Stimulated activated CD4-positive, alpha-beta T cell treated with anti-CD3 and anti-CD28 coated beads, Interleukin-12 subunit alpha, Interleukin-12 subunit beta, amount 100 ng/mL, for 4 hours (primary cell): ENCODE data around the gene CD48.
"Not testable (repeated sequence)": the region's sequence is repeated elsewhere in the genome, so short reads cannot be mapped to it uniquely, and the experiment has no call there.

Experiments
- DNase-seq: peaks from one replicate; pipeline ENCODE4 v3.0.0-alpha.2; 2020

Gene CD48

DNA sequence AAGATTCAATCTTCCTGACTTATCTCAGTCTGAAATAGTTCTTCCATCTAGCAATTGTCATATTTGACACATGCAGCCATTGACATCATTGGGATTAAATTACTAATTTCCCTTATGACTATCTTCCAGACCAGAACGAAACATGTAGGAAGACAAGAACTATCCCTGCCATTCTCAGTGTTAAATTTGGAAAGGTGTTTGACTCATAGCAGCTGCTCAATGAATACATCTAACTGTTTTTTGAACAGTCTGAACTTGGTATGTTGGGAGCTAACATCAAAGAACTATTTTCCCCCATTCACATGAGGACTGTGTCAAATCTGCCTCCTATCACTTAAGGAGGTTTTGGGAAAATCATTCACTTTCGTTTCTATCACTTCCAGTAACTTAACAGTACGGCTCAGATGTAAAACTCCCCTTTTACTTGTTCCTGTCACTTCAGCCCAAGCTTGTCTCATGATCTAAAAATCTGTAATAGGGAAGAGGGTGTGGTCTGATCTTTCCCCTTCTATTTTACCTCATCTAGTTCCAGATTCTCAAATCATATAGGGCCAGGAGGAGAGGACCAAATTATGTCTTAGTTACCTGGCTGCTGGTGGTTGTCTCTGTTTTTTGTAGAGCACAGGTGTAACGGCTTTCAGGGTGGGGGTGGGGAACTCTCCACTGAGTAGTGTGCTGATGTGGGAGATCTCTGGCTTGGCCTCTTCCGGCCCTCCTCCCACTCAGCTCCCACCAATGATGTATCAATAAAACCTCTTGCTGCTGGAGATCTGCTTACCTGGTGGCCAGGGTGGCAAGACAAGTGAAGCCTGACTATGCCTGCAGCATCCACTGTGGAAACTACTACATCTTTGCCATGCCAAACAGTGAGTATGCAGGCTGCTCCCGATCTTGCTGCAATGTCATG is 38.6 kb downstream of the CD48 start:
- DNase-seq: no peak

- DNase-seq: no peak
These were observed 39.8 kb downstream of the CD48 start for GRCh38 chr1:160671603-160672517.

- no peak for DNase-seq
These were observed 40.9 kb downstream of the CD48 start for GRCh38 chr1:160670701-160671100.

- DNase-seq: no peak
These were observed 41.8 kb downstream of the CD48 start for GRCh38 chr1:160669802-160670201.

- no peak for DNase-seq
These were observed 42.3 kb downstream of the CD48 start for GRCh38 chr1:160669276-160669675.

DNA sequence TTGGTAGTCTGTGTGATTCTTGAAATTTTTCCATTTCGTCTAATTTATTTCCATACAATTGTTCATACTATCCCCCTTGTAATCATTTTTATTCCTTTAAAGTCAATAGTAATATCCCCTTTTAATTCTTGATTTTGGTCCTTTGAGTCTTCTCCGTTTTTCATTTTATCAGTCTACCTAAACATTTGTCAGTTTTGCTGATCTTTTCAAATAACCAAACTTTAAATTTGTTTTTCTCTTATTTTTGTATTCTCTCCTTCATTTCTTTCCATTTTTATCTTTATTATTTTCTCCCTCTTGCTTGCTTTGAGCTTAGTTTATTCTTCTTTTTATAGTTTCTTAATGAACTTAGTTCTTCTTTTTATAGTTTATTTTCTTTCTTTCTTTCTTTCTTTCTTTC is 43.7 kb downstream of the CD48 start:
- DNase-seq: no peak

GRCh38 chr1:160666079-160666442 is 45.6 kb downstream of the CD48 start:
- no peak for DNase-seq

DNA sequence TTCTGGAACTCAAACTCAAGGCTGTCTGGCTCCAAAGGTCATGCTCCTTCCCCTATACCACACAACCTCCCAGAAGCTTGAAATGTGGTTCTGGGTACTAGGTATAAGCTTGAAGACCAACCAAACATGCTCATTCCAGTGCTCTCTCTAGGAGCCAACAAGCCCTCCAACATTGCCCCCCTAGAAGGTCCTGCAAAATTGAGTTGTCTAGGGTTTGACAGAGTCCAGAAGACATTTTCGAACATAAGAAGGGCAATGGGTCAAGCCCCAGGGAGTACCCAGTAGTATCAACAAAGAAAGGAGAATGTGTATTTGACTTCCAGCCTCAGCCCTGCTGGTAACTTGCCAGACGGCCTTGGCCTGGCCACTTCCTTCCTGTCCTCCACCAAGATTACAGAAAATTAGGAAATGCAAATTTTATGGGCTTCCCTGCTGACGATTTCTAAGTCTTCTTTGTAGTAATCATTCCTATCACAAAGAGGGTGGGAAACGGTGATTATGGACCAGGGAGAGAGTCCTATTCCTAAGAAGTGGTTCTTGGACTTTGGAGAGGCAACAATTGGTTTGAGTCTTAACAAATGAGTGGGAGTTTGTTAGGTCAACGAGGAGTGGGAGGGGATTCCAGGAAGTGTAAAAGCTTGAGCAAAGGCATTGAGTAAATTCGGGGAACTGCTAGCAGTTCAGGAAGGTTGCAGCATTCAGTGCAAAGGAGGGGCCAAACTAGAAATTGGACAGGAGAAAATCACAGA is 46.1 kb downstream of the CD48 start:
- DNase-seq: no peak

DNA sequence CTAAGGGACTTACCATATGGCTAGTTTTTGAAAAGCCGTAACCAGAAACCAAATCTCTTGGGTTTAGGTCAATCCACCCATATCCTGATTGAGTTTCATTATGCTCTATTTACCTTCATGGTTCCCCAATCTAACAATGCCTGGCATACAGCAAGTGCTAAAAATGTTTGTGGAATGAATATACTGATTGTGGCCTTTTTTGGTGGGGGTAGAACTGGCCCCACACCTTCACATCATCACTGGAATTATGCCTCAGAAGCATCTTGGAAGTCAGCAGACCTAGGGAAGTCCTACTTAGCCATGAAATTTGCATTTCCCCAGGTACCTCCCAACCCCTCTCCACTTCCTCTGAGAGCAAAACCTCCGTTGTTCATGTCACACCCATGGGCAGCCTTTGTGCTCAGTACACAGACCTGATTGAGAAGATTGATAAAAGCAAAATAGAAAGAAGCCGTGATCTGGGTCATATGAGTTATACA is 47.0 kb downstream of the CD48 start:
- no peak for DNase-seq

- no peak for DNase-seq
These were observed 48.7 kb downstream of the CD48 start for GRCh38 chr1:160662910-160663309.

GRCh38 chr1:160659566-160659965 is 52.1 kb downstream of the CD48 start:
- no peak for DNase-seq

DNA sequence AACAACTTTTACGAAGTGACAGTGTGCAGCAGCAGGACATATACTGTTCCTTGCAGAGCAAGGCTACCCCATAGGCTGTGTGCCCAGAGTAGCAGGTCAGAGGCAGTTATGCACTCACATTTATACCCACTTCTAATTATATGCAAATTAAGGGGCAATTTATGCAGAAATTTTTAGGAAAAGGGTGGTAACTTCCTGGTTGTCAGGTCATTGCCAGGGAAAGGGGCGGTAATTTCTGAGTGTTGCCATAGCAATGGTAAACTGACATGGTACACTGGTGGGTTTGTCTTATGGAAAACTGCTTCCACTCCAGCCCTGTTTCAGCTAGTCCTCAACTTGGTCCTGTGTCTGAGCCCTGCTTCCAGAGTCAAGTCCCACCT is 52.8 kb downstream of the CD48 start:
- no peak for DNase-seq

GRCh38 chr1:160658162-160658813 is 53.3 kb downstream of the CD48 start:
- DNase-seq: no peak

- DNase-seq: no peak
These were observed 54.3 kb downstream of the CD48 start for GRCh38 chr1:160657250-160657781.

DNA sequence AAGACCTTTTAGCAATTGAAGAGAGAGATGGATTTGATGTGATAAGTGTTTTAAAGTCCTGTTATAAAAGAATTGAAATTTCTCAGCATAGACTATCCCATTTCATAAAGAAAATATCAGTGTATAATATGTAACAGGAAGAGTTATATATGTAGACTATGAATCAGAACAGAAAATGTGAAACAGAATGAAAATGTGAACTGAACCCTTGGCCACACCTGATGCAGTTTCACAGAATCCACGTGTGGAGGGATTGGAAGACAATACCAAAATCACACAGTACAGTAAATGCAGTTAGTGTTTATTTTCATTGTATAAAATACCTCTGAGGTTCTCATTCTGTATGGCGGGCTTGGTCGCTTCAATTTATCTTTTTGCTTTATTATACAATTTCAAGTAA is 54.9 kb downstream of the CD48 start:
- no peak for DNase-seq

DNA sequence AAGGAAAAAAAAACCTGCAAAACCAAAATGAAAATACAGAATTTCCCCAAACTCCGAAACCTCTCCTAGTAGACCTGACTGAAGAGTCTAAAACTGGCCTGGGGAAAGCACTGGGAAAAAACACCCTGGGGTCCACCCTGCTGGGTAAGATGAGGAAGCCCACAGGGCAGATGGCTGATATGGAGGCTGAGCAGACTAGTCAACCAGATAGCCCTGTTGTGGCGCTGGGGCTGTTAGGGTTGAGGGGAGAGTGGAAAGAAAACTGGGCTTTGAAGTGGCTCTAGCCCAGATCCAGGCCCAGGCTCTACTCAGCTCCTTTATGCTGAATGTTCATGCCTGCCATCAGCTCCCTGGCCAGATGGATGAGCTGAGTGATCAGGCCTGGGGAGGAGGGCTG is 58.0 kb downstream of the CD48 start:
- no peak for DNase-seq

- DNase-seq: no peak
These were observed 58.5 kb downstream of the CD48 start for GRCh38 chr1:160652924-160653619.

DNA sequence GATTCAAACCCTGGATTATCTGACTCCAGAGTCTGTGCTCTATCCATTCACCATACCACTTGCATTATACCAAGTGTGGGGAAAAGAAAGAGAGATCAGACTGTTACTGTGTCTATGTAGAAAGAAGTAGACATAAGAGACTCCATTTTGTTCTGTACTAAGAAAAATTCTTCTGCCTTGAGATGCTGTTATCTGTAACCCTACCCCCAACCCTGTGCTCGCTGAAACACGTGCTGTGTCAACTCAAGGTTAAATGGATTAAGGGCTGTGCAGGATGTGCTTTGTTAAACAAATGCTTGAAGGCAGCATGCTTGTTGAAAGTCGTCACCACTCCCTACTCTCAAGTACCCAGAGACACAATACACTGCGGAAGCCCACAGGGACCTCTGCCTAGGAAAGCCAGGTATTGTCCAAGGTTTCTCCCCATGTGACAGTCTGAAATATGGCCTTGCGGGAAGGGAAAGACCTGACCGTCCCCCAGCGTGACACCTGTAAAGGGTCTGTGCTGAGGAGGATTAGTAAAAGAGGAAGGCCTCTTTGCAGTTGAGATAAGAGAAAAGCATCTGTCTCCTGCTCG is 59.5 kb downstream of the CD48 start:
- not testable (repeated sequence) for DNase-seq

GRCh38 chr1:160651433-160652064 is 60.1 kb downstream of the CD48 start:
- DNase-seq: no peak

GRCh38 chr1:160647329-160647720 is 64.3 kb downstream of the CD48 start:
- DNase-seq: no peak
